Activated CD8-positive, alpha-beta memory T cell treated with anti-CD3 and anti-CD28 coated beads, Interleukin-2, amount 50 U/mL, for 24 hours (primary cell): ENCODE results near the gene DYNLL2.
"Not testable (repeated sequence)": the region's sequence is repeated elsewhere in the genome, so short reads cannot be mapped to it uniquely, and the experiment has no call there.

ENCODE experiments used
- DNase-seq: peaks from one replicate; pipeline ENCODE4 v3.0.0-alpha.2; 2020; ENCODE audit errors: extremely low read depth

The DYNLL2 gene

GRCh38 chr17:58072862-58073261, 10.4 kb upstream of the DYNLL2 start:
- no peak for DNase-seq

GRCh38 chr17:58073266-58073665, 10.0 kb upstream of the DYNLL2 start:
- not testable (repeated sequence) for DNase-seq

- DNase-seq, result not testable (repeated sequence)
These were observed 8.8 kb upstream of the DYNLL2 start for GRCh38 chr17:58074406-58074805.

GRCh38 chr17:58079300-58080033, 3.8 kb upstream of the DYNLL2 start:
- DNase-seq, result no peak

- DNase-seq, result no peak
These were observed 1.4 kb upstream of the DYNLL2 start for GRCh38 chr17:58081646-58082340.

- DNase-seq, result no peak
These were observed 814 bp upstream of the DYNLL2 start for GRCh38 chr17:58082341-58082869.

- DNase-seq, result peak; percentile 8
These were observed 485 bp downstream of the DYNLL2 start for GRCh38 chr17:58083491-58084316.

GRCh38 chr17:58084317-58084981, 1.2 kb downstream of the DYNLL2 start:
- no peak for DNase-seq

GRCh38 chr17:58085039-58085715, 2.0 kb downstream of the DYNLL2 start:
- DNase-seq, result no peak

- DNase-seq, result no peak
These were observed 3.7 kb downstream of the DYNLL2 start for GRCh38 chr17:58086953-58087352.

- DNase-seq, result no peak
These were observed 5.4 kb downstream of the DYNLL2 start for GRCh38 chr17:58088624-58089023.

GRCh38 chr17:58089111-58089510, 5.9 kb downstream of the DYNLL2 start:
- no peak for DNase-seq

GRCh38 chr17:58091024-58091567, 7.9 kb downstream of the DYNLL2 start:
- no peak for DNase-seq

- DNase-seq, result no peak
These were observed 9.0 kb downstream of the DYNLL2 start for GRCh38 chr17:58092101-58092796.

- DNase-seq, result no peak
These were observed 9.7 kb downstream of the DYNLL2 start for GRCh38 chr17:58092797-58093385.

- DNase-seq, result no peak
These were observed 10.9 kb downstream of the DYNLL2 start for GRCh38 chr17:58094118-58094517.

- DNase-seq, result no peak
These were observed 13.7 kb downstream of the DYNLL2 start for GRCh38 chr17:58096892-58097291.

- DNase-seq, result no peak
These were observed 14.3 kb downstream of the DYNLL2 start for GRCh38 chr17:58097384-58098088.

GRCh38 chr17:58100506-58100905, 17.3 kb downstream of the DYNLL2 start:
- no peak for DNase-seq
